HepG2 (cell line): ENCODE results near the gene HS3ST3B1. TPM values are rescaled to one million over a fixed set of nuclear protein-coding genes. Genes with fewer than 3 reads are reported as not detected.

ENCODE experiments used
- ATAC-seq: fragments of 200-7000 bp; cut with Tn5 transposase; 3 replicates; pipeline ENCODE4 v1.9.1; 2020; ENCODE audit warnings: mild to moderate bottlenecking, moderate library complexity
- BruUV-seq: library from RNA; stranded (reverse); fragments of 400-500 nt; replicated peaks from 2 replicates; lab custom pipeline; 2021; lab: Mats Ljungman, UMichigan
- CTCF ChIA-PET: fragments of 300-600 bp; formaldehyde crosslinking; extraction: SDS; loops from one replicate; lab custom pipeline; 2021; ENCODE audit warnings: low total read pairs, inconsistent platforms, low intra/inter-chr PET ratio; lab: Yijun Ruan, JAX
- POLR2A ChIA-PET: fragments of 350-600 bp; sonication (Branson Sonifier 250); formaldehyde crosslinking; loops from one replicate; lab custom pipeline; 2020; ENCODE audit warnings: antibody characterized with exemption, inconsistent platforms; lab: Yijun Ruan, JAX
- DNase-seq: peaks from one replicate; pipeline ENCODE4 v3.0.0-alpha.2; 2015; ENCODE audit warnings: low spot score
- FAIRE-seq: peaks from 3 replicates; lab custom pipeline; 2011; peaks lifted over from hg19 to GRCh38; lab: Jason Lieb, UNC
- H2AFZ ChIP-seq: one replicate; pipeline ENCODE4 v1.6.1; 2011; ENCODE audit warnings: low read length, inconsistent platforms
- H3K27ac ChIP-seq: fragments of 300-600 bp; 3 replicates; pipeline ENCODE4 v1.8.0; 2011; ENCODE audit warnings: mixed run types, mild to moderate bottlenecking, mixed read lengths, low read length, inconsistent platforms; ENCODE audit not compliant: insufficient read depth; ENCODE audit errors: extremely low read length
- H3K27me3 ChIP-seq, 2 experiments: fragments of 200-600 bp in 1 of 2; 2 replicates in 1 of 2; 3 replicates in 1 of 2; pipeline versions ENCODE4 v1.6.0 to v1.8.0; 2011; ENCODE audit warnings: low read length in 2 of 2, mild to moderate bottlenecking in 2 of 2, moderate library complexity in 2 of 2, inconsistent platforms in 1 of 2; ENCODE audit not compliant: insufficient read depth in 2 of 2, control insufficient read depth in 1 of 2
- H3K36me3 ChIP-seq, 2 experiments: fragments of 200-600 bp in 1 of 2; replicated peaks in 1 of 2; 2 replicates in 1 of 2; 3 replicates in 1 of 2; pipeline versions ENCODE4 v1.5.1 to v1.8.0; 2011; ENCODE audit warnings: low read length in 2 of 2, inconsistent platforms in 1 of 2; ENCODE audit not compliant: insufficient read depth in 2 of 2, control insufficient read depth in 1 of 2
- H3K4me1 ChIP-seq: 2 replicates; pipeline ENCODE4 v1.5.1; 2012; ENCODE audit warnings: low read length, inconsistent platforms; ENCODE audit not compliant: insufficient read depth
- H3K4me2 ChIP-seq: 2 replicates; pipeline ENCODE4 v1.6.0; 2011; ENCODE audit warnings: low read depth, low read length, inconsistent platforms
- H3K4me3 ChIP-seq, 3 experiments: fragments of 200-600 bp in 1 of 3; sonication (generic), shearing (Covaris generic) in 1 of 3; replicated peaks in 1 of 3; 2 replicates each; pipeline ENCODE4 v1.5.1; 2011 to 2016; ENCODE audit warnings: low read length in 3 of 3, inconsistent platforms in 2 of 3, low read depth in 2 of 3, mild to moderate bottlenecking in 2 of 3, control low read depth in 1 of 3, mixed read lengths in 1 of 3; ENCODE audit not compliant: insufficient read depth in 1 of 3
- H3K79me2 ChIP-seq: one replicate; pipeline ENCODE4 v1.6.1; 2011; ENCODE audit warnings: low read length, inconsistent platforms; ENCODE audit not compliant: insufficient read depth
- H3K9ac ChIP-seq: 2 replicates; pipeline ENCODE4 v1.6.0; 2011; ENCODE audit warnings: mild to moderate bottlenecking, low read depth, low read length, inconsistent platforms; ENCODE audit not compliant: insufficient read depth
- H3K9me3 ChIP-seq: 2 replicates; pipeline ENCODE4 v1.5.1; 2012; ENCODE audit warnings: mild to moderate bottlenecking, low read length
- H4K20me1 ChIP-seq: 2 replicates; pipeline ENCODE4 v1.6.0; 2011; ENCODE audit warnings: inconsistent platforms, mild to moderate bottlenecking, low read length, moderate library complexity; ENCODE audit not compliant: insufficient read depth
- BHLHE40 ChIP-seq: IDR thresholded peaks from 2 replicates; pipeline ENCODE4 v1.6.1; 2011; ENCODE audit warnings: low read length, improper control_type of control experiment
- FOXP1 ChIP-seq, 2 experiments: fragments of 450-650 bp in 1 of 2; IDR thresholded peaks; 2 replicates each; pipeline ENCODE4 v1.6.1; 2017 to 2018; ENCODE audit warnings: antibody characterized with exemption in 1 of 2
- HNRNPK ChIP-seq: fragments of 200-400 bp; formaldehyde crosslinking; IDR thresholded peaks from 2 replicates; pipeline ENCODE4 v1.6.1; 2018; ENCODE audit warnings: low read length, low read depth, moderate library complexity, mild to moderate bottlenecking; ENCODE audit not compliant: poor library complexity, severe bottlenecking
- MNT ChIP-seq: fragments of 450-650 bp; IDR thresholded peaks from 2 replicates; pipeline ENCODE4 v1.6.1; 2016
- NFKBIZ ChIP-seq: IDR thresholded peaks from 2 replicates; pipeline ENCODE4 v1.6.1; 2018; ENCODE audit warnings: missing genetic modification reagents, missing compliant biosample characterization
- PHB2 ChIP-seq: fragments of 450-650 bp; IDR thresholded peaks from 2 replicates; pipeline ENCODE4 v1.6.1; 2018; ENCODE audit not compliant: partially characterized antibody
- POLR2A ChIP-seq, 2 experiments: IDR thresholded peaks; 2 replicates each; pipeline ENCODE4 v1.6.1; 2011; ENCODE audit warnings: low read depth in 2 of 2, low read length in 2 of 2, mild to moderate bottlenecking in 1 of 2, moderate library complexity in 1 of 2; ENCODE audit not compliant: insufficient read depth in 1 of 2
- PREB ChIP-seq: sonication (generic); formaldehyde crosslinking; IDR thresholded peaks from 2 replicates; pipeline ENCODE4 v1.4.0; 2020; ENCODE audit warnings: missing genetic modification reagents
- RBM22 ChIP-seq: fragments of 200-400 bp; formaldehyde crosslinking; optimal IDR thresholded peaks from 2 replicates; pipeline ENCODE3; 2017; ENCODE audit warnings: mild to moderate bottlenecking, low read length, moderate library complexity
- RXRB ChIP-seq: IDR thresholded peaks from 2 replicates; pipeline ENCODE4 v1.6.1; 2016; ENCODE audit warnings: borderline replicate concordance, missing genetic modification reagents, missing compliant biosample characterization
- SMAD9 ChIP-seq: sonication (generic); formaldehyde crosslinking; IDR thresholded peaks from 2 replicates; pipeline ENCODE4 v1.5.1; 2020; ENCODE audit warnings: mild to moderate bottlenecking, missing genetic modification reagents
- SYNCRIP ChIP-seq: fragments of 200-400 bp; formaldehyde crosslinking; IDR thresholded peaks from 2 replicates; pipeline ENCODE4 v1.6.1; 2018; ENCODE audit warnings: mild to moderate bottlenecking, low read depth, low read length; ENCODE audit not compliant: insufficient read depth
- ZBTB2 ChIP-seq: sonication (generic); formaldehyde crosslinking; IDR thresholded peaks from 2 replicates; pipeline ENCODE4 v1.8.0; 2022; ENCODE audit warnings: low read depth, missing genetic modification reagents
- ZNF329 ChIP-seq: sonication (generic); formaldehyde crosslinking; IDR thresholded peaks from 2 replicates; pipeline ENCODE4 v1.9.0; 2021; ENCODE audit warnings: low read depth, mild to moderate bottlenecking, missing genetic modification reagents
- ZNF33B ChIP-seq: sonication (generic); formaldehyde crosslinking; IDR thresholded peaks from 2 replicates; pipeline ENCODE4 v1.5.1; 2020; ENCODE audit warnings: mild to moderate bottlenecking, missing genetic modification reagents
- WGBS: methylation state at CpG from one replicate; pipeline ENCODE4 v1.1.6; 2017; ENCODE audit warnings: low lambda C conversion rate; 5-methylcytosine and 5-hydroxymethylcytosine counted together
- in situ Hi-C: cut with HindIII; loops from 2 replicates; pipeline ENCODE4 v1.10.0; 2017; ENCODE audit warnings: low pct_unique_long_range_greater_than_20kb; ENCODE audit not compliant: extremely low pct_ligation_motif_present
- intact Hi-C: fragments of 100-400 bp; cut with micrococcal nuclease; formaldehyde crosslinking; loops from one replicate; pipeline ENCODE4 v1.10.0; 2022; ENCODE audit not compliant: unreplicated experiment
- polyA plus RNA-seq, 8 experiments: library from polyadenylated mRNA; depleted of rRNA in 3 of 8; stranded (reverse) in 7 of 8; unstranded in 1 of 8; fragments of >200 nt; fragmentation: Illumina TruSeq in 4 of 8; extraction: Trizol in 4 of 8; gene quantifications; 2 replicates each; pipeline versions ENCODE4 v1.2.1 to v1.2.3, GENCODE V29; 2011 to 2016; ENCODE audit warnings: low read depth in 4 of 8, missing spikeins in 1 of 8, mixed read lengths in 1 of 8; ENCODE audit not compliant: insufficient read depth in 1 of 8
- total RNA-seq, 5 experiments: library from RNA; depleted of rRNA; stranded (reverse); fragments of >200 nt; fragmentation: Illumina TruSeq; extraction: Trizol; gene quantifications; 2 replicates each; pipeline ENCODE4 v1.2.3, GENCODE V29; 2016; ENCODE audit warnings: low read depth in 1 of 5

HS3ST3B1 gene
- total and polyA plus RNA-seq, 2 of the 13 experiments (the other 11 are each of a cell fraction or from before 2014, with no cell fraction given) = 15.7 to 39.5 TPM

GRCh38 chr17:14311186-14311705 lies 10.4 kb downstream of the HS3ST3B1 start:
- H3K79me2 ChIP-seq = peaks cover 91% of the 10 kb centered on the region
- ATAC-seq = no peak
- intact Hi-C loops (no loop called here), in situ Hi-C loops (no loop called here)
- H2AFZ ChIP-seq = no peak overlapping the region
- 90% methylated on average over 10 of the region's 10 CpGs for WGBS
- H3K27ac ChIP-seq = no peak overlapping the region
- no peak overlapping the region for H3K4me3 ChIP-seq
- H3K4me1 ChIP-seq = peaks cover 58% of the 10 kb centered on the region
- ChIA-PET CTCF (no interaction called here), POLR2A (interaction anchor here (1.1 kb wide), 1 partner anchor 10 kb away, joined by 3 read pairs; the partner anchor contains the start of gene HS3ST3B1)
- H3K27me3 ChIP-seq = no peaks in the 10 kb centered on the region
- H4K20me1 ChIP-seq = peaks cover 25% of the 10 kb centered on the region
- no peak overlapping the region for H3K4me2 ChIP-seq
- TF ChIP-seq FOXP1 (IDR thresholded peaks at IDR 0.05) (no peak), FOXP1 (CRISPR knock-in tag; IDR thresholded peaks at IDR 0.05) (no peak), RBM22 (peak; percentile 49), POLR2A (IDR thresholded peaks at IDR 0.05; ENCODE audit: insufficient read depth in 1 of 2, low read depth in 2 of 2, low read length in 2 of 2) (0 out of 4 replicates have a peak, but pooled peaks of 1 of the 2 experiments have one; percentile 6), PREB (CRISPR knock-in tag) (no peak)
- peaks cover 11 to 38% of the 10 kb centered on the region in 2 experiments; a peak in 4 of 5 replicates for H3K36me3 ChIP-seq
- no TSS peak for BruUV-seq
- no peak for FAIRE-seq
- no peaks in the 10 kb centered on the region for H3K9me3 ChIP-seq
- DNase-seq = no peak
- H3K9ac ChIP-seq = no peak overlapping the region

- ChIA-PET CTCF (no interaction called here), POLR2A (interaction anchor here (1.1 kb wide), 1 partner anchor 11 kb away, joined by 3 read pairs; the partner anchor contains the start of gene HS3ST3B1)
- 96% methylated on average over 7 of the region's 7 CpGs for WGBS
- no peak for ATAC-seq
- Histone ChIP-seq H3K9ac (no peak overlapping the region), H4K20me1 (peaks cover 26% of the 10 kb centered on the region), H3K36me3 (peaks cover 11 to 38% of the 10 kb centered on the region in 2 experiments; a peak in 4 of 5 replicates), H3K9me3 (no peaks in the 10 kb centered on the region), H3K79me2 (peaks cover 91% of the 10 kb centered on the region), H3K4me3 (no peak overlapping the region), H3K27me3 (no peaks in the 10 kb centered on the region), H2AFZ (no peak overlapping the region), H3K27ac (no peak overlapping the region), H3K4me2 (no peak overlapping the region), H3K4me1 (peaks cover 58% of the 10 kb centered on the region)
- no TSS peak for BruUV-seq
- FAIRE-seq = no peak
- in situ Hi-C loops (no loop called here), intact Hi-C loops (no loop called here)
- DNase-seq = no peak
- TF ChIP-seq ZBTB2 (CRISPR knock-in tag) = no peak
- TF ChIP-seq ZNF329 = no peak
- TF ChIP-seq SMAD9 (CRISPR knock-in tag) = no peak
- TF ChIP-seq SYNCRIP = no peak
- no peak for TF ChIP-seq RXRB (CRISPR knock-in tag)
- no peak for TF ChIP-seq PHB2
- TF ChIP-seq MNT = no peak
- no peak for TF ChIP-seq NFKBIZ (CRISPR knock-in tag)
- no peak for TF ChIP-seq ZNF33B (CRISPR knock-in tag)
- TF ChIP-seq BHLHE40 = no peak
- no peak for TF ChIP-seq HNRNPK
Measured at GRCh38 chr17:14311981-14312380, 11.1 kb downstream of the HS3ST3B1 start.
